GM19463 (cell line): ENCODE measurements around the gene KCP.

Experiments used
- ATAC-seq: cut with Tn5 transposase; IDR thresholded peaks from one replicate; pipeline ENCODE4 v1.9.1; 2021; ENCODE audit warnings: mild to moderate bottlenecking, moderate library complexity; ENCODE audit not compliant: unreplicated experiment

KCP gene

DNA sequence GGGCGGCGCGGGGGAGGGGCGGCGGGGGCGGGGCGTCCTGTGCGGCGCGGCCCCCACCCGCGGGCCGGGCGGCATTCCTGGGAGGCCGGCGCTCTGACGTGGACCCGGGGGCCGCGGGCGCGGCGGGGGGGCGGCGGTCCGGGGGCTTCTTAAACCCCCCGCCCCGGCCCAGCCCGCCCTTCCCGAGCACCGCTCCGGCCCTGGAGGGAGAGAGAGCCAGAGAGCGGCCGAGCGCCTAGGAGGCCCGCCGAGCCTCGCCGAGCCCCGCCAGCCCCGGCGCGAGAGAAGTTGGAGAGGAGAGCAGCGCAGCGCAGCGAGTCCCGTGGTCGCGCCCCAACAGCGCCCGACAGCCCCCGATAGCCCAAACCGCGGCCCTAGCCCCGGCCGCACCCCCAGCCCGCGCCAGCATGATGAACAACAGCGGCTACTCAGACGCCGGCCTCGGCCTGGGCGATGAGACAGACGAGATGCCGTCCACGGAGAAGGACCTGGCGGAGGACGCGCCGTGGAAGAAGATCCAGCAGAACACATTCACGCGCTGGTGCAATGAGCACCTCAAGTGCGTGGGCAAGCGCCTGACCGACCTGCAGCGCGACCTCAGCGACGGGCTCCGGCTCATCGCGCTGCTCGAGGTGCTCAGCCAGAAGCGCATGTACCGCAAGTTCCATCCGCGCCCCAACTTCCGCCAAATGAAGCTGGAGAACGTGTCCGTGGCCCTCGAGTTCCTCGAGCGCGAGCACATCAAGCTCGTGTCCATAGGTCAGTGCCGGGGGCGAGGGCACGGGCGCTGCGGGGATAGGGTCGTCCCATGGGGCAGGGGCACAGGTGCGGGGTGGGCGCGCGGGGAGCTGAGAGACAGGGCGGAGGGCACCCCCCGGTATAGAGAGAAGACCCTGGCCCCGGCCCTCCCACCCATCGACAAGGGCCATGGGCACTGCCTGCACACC lies 80.0 kb downstream of the KCP start, which contains the start of gene FLNC:
FLNC (plus strand) TSS at position 176 of the 947 bp plus-strand sequence; CDS start at position 408, 232 bp downstream.
- ATAC-seq, result no peak

DNA sequence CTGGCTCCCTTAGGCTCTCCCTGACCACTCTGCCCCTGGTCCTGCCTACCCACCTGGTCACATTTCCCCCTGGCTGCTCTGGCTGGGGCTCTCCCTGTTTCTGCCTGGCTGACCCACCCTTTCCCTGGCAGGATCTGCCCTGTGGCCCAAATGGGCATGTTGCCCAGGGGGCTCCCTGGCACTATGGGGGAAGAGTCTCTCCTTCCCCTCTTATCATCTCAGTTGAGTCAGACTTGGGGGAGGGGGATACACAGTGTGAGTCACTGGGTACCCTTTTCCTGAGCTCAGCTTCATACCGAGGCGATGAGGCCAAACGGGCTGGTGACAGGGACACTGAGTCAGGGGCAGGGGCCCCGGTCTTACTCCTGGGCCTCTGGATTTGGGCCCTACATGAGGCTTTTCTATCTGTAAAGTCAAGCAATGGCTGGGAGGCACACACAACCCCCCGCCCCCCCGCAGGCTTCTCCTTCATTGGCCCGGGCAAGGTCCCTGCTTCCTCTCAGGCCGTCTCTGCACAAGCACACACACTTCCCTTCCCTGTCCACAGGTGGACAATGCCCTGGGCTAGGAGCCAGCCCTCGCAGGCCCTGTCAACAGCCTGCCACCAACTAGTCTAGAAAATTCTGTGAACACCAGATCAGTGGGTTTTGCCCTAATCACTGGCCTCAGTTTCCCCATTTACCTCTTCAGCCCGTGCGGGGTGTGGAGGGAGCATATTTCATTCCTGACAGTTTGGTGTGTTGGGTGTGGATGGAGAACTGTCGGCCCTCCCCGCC lies 80.9 kb downstream of the KCP start:
- no peak for ATAC-seq

DNA sequence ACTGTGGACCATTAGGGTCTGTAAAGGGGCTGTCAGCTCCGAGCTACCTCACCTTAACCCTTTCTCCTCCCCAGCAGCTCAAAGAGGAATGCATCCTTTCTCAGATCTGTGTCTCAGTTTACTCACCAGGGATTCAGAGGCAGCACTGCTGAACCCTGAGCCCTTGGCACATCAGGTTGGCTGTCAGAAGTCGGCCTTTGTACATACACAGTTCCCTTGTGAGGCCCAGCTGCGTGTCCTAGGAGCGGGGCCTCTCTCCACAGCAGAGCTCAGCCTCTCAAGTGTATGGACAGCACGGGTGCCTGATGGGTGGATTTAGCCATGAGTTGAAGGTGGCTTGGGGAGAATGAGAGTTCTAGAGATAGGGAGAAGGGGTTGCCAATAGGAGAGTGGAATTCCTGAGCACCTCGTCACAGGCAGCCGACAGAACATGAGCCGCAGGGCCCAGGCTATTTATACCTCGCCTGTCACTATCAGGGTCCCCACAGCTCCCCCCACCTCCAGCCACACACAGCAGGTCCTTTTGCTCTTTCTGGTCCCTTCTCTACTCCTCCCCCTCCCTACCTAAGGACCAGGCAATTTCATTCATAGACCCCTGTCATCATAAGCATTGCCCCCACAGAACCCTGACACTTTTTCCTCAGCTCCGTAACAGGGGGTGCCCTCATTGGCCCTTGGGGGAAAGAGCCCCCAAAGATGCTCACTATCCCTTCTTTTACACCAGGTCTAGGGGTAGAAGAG lies 82.4 kb downstream of the KCP start:
- ATAC-seq, result no peak

DNA sequence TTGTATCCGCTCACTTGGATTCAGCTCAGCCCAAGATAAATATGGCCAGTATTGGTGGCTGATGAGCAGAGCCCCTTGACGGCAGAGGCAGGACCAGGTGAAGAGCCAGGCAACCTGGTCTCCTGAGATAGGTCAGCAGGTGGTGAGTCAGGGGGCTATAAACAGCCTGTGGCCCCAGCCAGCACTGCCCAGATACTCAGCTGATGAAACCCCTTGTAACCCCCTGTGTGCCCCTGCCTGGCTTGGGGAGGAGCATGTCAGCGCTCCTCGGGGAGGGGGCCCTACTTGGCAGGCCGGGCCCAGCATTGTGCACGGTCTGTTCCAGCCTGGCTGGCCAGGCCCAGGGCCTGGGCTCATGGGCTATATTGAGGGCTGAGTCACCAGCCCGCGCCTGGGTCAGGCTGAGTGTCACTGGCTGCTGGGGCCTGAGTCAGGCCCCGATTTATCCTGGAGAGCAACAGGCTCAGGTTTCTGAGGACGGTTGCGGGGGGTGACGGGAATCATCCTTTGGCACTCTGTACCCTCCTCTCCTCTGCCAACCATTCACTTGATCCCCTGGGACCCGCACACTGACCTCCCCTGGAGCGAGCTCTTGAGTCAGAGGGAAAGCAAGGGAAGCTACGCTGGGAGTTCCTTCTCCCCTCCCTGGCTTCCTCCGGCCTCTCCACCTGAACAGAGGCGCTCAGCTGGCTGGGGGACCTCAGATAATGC lies 83.1 kb downstream of the KCP start:
- ATAC-seq, result no peak

DNA sequence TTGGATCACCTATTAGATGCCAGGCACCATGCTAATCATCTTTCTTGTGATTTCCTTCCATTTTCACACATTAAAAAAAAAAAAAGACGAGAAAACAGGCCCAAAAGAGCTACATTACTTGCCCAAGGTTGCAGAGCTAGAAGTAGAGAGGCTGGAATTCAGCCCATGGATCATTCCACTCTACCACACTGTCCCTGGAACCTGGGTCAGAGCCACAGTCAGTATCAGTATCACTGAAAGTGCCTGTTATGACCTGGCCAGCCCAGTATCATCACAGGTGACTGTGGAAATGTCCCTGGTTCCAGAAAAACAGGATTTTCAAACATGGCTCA lies 83.6 kb downstream of the KCP start:
- ATAC-seq, result no peak
